ENCODE data around the gene RNF223.

The RNF223 gene

GRCh38 chr1:1072299-1072848 lies 1.7 kb downstream of the RNF223 start:
- Histone ChIP-seq H3K4me1 (ENCODE audit: low read length) (no peaks in the 10 kb centered on the region), H3K27me3 (replicated peaks; ENCODE audit: insufficient read depth, low read length) (peaks cover 75% of the 10 kb centered on the region)

GRCh38 chr1:1071486-1072298 lies 2.4 kb downstream of the RNF223 start:
- Histone ChIP-seq H3K36me3 (replicated peaks; ENCODE audit: insufficient read depth, low read length) (no peaks in the 10 kb centered on the region), H3K9ac (ENCODE audit: low read length) (no peak overlapping the region), H3F3A (ENCODE audit: insufficient read depth, low read length) (no peaks in the 10 kb centered on the region), H3K9me3 (replicated peaks; ENCODE audit: insufficient read depth, low read length) (no peaks in the 10 kb centered on the region), H3K27ac (ENCODE audit: low read length) (no peak overlapping the region), H3K4me1 (ENCODE audit: low read length) (no peaks in the 10 kb centered on the region), H3K4me2 (ENCODE audit: low read depth, low read length) (no peak overlapping the region), H3K79me2 (ENCODE audit: low read length) (no peaks in the 10 kb centered on the region), H3K27me3 (replicated peaks; ENCODE audit: insufficient read depth, low read length) (peaks cover 80% of the 10 kb centered on the region), H3K9me2 (replicated peaks; ENCODE audit: insufficient read depth, low read length) (no peaks in the 10 kb centered on the region), H2AFZ (ENCODE audit: low read length) (no peak overlapping the region), H4K20me1 (ENCODE audit: insufficient read depth, low read length) (no peaks in the 10 kb centered on the region), H3K4me3 (ENCODE audit: low read length) (no peak overlapping the region)
- no peak for TF ChIP-seq EZH2phosphoT487 (IDR thresholded peaks at IDR 0.05; ENCODE audit: low read length)
- no peak for TF ChIP-seq EZH2 (optimal IDR thresholded peaks at IDR 0.05; ENCODE audit: low read depth, low read length)
- TF ChIP-seq CTCF (IDR thresholded peaks at IDR 0.05; ENCODE audit: low read length), result no peak
- DNase-seq, result no peak

More at GRCh38 chr1:1072299-1072848, 1.7 kb downstream of the RNF223 start:
- Histone ChIP-seq H3K9me2 (replicated peaks; ENCODE audit: insufficient read depth, low read length) (no peaks in the 10 kb centered on the region), H3K27ac (ENCODE audit: low read length) (no peak overlapping the region), H3F3A (ENCODE audit: insufficient read depth, low read length) (no peaks in the 10 kb centered on the region), H3K79me2 (ENCODE audit: low read length) (no peaks in the 10 kb centered on the region), H4K20me1 (ENCODE audit: insufficient read depth, low read length) (no peaks in the 10 kb centered on the region), H3K9ac (ENCODE audit: low read length) (no peak overlapping the region), H3K9me3 (replicated peaks; ENCODE audit: insufficient read depth, low read length) (no peaks in the 10 kb centered on the region), H3K4me2 (ENCODE audit: low read depth, low read length) (no peak overlapping the region), H3K36me3 (replicated peaks; ENCODE audit: insufficient read depth, low read length) (no peaks in the 10 kb centered on the region), H2AFZ (ENCODE audit: low read length) (no peak overlapping the region), H3K4me3 (ENCODE audit: low read length) (no peak overlapping the region)
- no peak for TF ChIP-seq CTCF (IDR thresholded peaks at IDR 0.05; ENCODE audit: low read length)
- TF ChIP-seq EZH2 (optimal IDR thresholded peaks at IDR 0.05; ENCODE audit: low read depth, low read length), result no peak
- TF ChIP-seq EZH2phosphoT487 (IDR thresholded peaks at IDR 0.05; ENCODE audit: low read length), result no peak
- no peak for DNase-seq

- TF ChIP-seq EZH2 (optimal IDR thresholded peaks at IDR 0.05; ENCODE audit: low read depth, low read length) (no peak), EZH2phosphoT487 (IDR thresholded peaks at IDR 0.05; ENCODE audit: low read length) (no peak), CTCF (IDR thresholded peaks at IDR 0.05; ENCODE audit: low read length) (no peak)
- Histone ChIP-seq H3F3A (ENCODE audit: insufficient read depth, low read length) (no peaks in the 10 kb centered on the region), H3K36me3 (replicated peaks; ENCODE audit: insufficient read depth, low read length) (no peaks in the 10 kb centered on the region), H3K9me2 (replicated peaks; ENCODE audit: insufficient read depth, low read length) (no peaks in the 10 kb centered on the region), H3K4me2 (ENCODE audit: low read depth, low read length) (peak overlapping the region; percentile 45; the same call in 1 of the 2 replicates), H3K4me1 (ENCODE audit: low read length) (no peaks in the 10 kb centered on the region), H3K9me3 (replicated peaks; ENCODE audit: insufficient read depth, low read length) (no peaks in the 10 kb centered on the region), H3K4me3 (ENCODE audit: low read length) (no peak overlapping the region), H2AFZ (ENCODE audit: low read length) (no peak overlapping the region), H3K27ac (ENCODE audit: low read length) (no peak overlapping the region), H3K79me2 (ENCODE audit: low read length) (no peaks in the 10 kb centered on the region), H3K9ac (ENCODE audit: low read length) (no peak overlapping the region), H3K27me3 (replicated peaks; ENCODE audit: insufficient read depth, low read length) (peaks cover 85% of the 10 kb centered on the region), H4K20me1 (ENCODE audit: insufficient read depth, low read length) (no peaks in the 10 kb centered on the region)
- DNase-seq, result no peak
These were observed 4.1 kb downstream of the RNF223 start for GRCh38 chr1:1069711-1070676.

All from MM.1S (cell line).